HG03175 (cell line): ENCODE results near the gene NR1I3.

Experiments
- ATAC-seq: cut with Tn5 transposase; IDR thresholded peaks from one replicate; pipeline ENCODE4 v1.9.1; 2021; ENCODE audit warnings: mild to moderate bottlenecking, moderate library complexity; ENCODE audit not compliant: unreplicated experiment

Gene NR1I3

GRCh38 chr1:161219078-161219892, 18.7 kb downstream of the NR1I3 start:
- no peak for ATAC-seq

- ATAC-seq: no peak
Measured at GRCh38 chr1:161218301-161219077, 19.5 kb downstream of the NR1I3 start.

GRCh38 chr1:161217831-161218230, 20.2 kb downstream of the NR1I3 start:
- no peak for ATAC-seq

- ATAC-seq: peak; percentile 90
Measured at GRCh38 chr1:161216945-161217712, 20.9 kb downstream of the NR1I3 start.

GRCh38 chr1:161215076-161215475, 22.9 kb downstream of the NR1I3 start, which contains the start of gene FCER1G:
FCER1G (plus strand) TSS chr1:161215295; CDS start chr1:161215322, 27 bp downstream.
- no peak for ATAC-seq

- ATAC-seq: no peak
Measured at GRCh38 chr1:161214369-161214768, 23.6 kb downstream of the NR1I3 start.

GRCh38 chr1:161209790-161210409, 28.1 kb downstream of the NR1I3 start:
- peak; percentile 61 for ATAC-seq

GRCh38 chr1:161207173-161207572, 30.8 kb downstream of the NR1I3 start:
- no peak for ATAC-seq

- ATAC-seq: no peak
Measured at GRCh38 chr1:161206411-161207140, 31.4 kb downstream of the NR1I3 start.

- ATAC-seq: peak; percentile 98
Measured at GRCh38 chr1:161201836-161202712, 35.9 kb downstream of the NR1I3 start, which contains the start of gene NDUFS2. NDUFS2 (plus strand) TSS chr1:161202367; CDS start chr1:161202386, 19 bp downstream.

- ATAC-seq: no peak
Measured at GRCh38 chr1:161200992-161201835, 36.8 kb downstream of the NR1I3 start.

GRCh38 chr1:161200421-161200991, 37.5 kb downstream of the NR1I3 start:
- ATAC-seq: no peak

- ATAC-seq: no peak
Measured at GRCh38 chr1:161199506-161200139, 38.4 kb downstream of the NR1I3 start.

GRCh38 chr1:161198897-161199431, 39.0 kb downstream of the NR1I3 start, which contains the start of gene ADAMTS4:
ADAMTS4 (minus strand) TSS chr1:161199054; CDS start chr1:161198627, 427 bp downstream.
- ATAC-seq: no peak

- ATAC-seq: no peak
Measured at GRCh38 chr1:161198194-161198896, 39.7 kb downstream of the NR1I3 start.

GRCh38 chr1:161197560-161198193, 40.3 kb downstream of the NR1I3 start:
- no peak for ATAC-seq
